ENCODE data around the gene GOLGA8N.
"Not testable (repeated sequence)": the region's sequence is repeated elsewhere in the genome, so short reads cannot be mapped to it uniquely, and the experiment has no call there.

GOLGA8N gene
- total RNA-seq, result 0 to 4.9 (median 0.63) reads per million in 9 experiments

DNA sequence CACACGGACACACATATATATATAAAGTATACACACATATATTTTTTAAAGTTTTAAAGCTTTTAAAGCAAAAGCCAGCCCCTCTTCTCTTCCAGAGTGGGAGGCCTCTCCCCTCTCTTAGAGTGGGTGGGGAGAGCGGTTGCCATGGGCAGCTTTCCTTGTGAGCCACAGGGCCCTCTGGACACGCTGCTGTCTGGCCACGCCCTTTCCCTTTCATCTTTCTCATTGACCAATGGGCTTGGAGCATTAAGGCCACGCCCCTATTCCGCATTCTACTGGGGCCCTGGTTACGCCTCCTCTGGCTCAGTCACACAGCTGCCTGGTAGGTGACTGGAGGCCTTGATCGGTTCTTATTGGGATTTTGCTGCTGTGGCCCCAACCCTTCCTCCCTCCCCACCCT lies at the start of gene GOLGA8N:
GOLGA8N (plus strand) TSS at position 306 of the 400 bp plus-strand sequence.
- not testable (repeated sequence) for H3K36me3 Mint-ChIP-seq (ENCODE audit: insufficient read depth); H3K9me3 Mint-ChIP-seq; H3K4me1 Mint-ChIP-seq (ENCODE audit: low read depth in 2 of 2); ATAC-seq (replicated peaks); H3K27ac Mint-ChIP-seq; H3K4me3 Mint-ChIP-seq; DNase-seq; H3K27me3 Mint-ChIP-seq

GRCh38 chr15:32543456-32543855 lies 49.8 kb upstream of the GOLGA8N start:
- not testable (repeated sequence) for ATAC-seq (replicated peaks); H3K4me1 Mint-ChIP-seq (ENCODE audit: low read depth in 2 of 2); DNase-seq; H3K9me3 Mint-ChIP-seq; H3K36me3 Mint-ChIP-seq (ENCODE audit: insufficient read depth); H3K27me3 Mint-ChIP-seq; H3K4me3 Mint-ChIP-seq; H3K27ac Mint-ChIP-seq

- H3K9me3 Mint-ChIP-seq; H3K27me3 Mint-ChIP-seq; H3K4me1 Mint-ChIP-seq (ENCODE audit: low read depth in 2 of 2); H3K36me3 Mint-ChIP-seq (ENCODE audit: insufficient read depth); H3K4me3 Mint-ChIP-seq; ATAC-seq (replicated peaks); DNase-seq; H3K27ac Mint-ChIP-seq: not testable (repeated sequence)
Measured at GRCh38 chr15:32545129-32545528, 48.1 kb upstream of the GOLGA8N start.

DNA sequence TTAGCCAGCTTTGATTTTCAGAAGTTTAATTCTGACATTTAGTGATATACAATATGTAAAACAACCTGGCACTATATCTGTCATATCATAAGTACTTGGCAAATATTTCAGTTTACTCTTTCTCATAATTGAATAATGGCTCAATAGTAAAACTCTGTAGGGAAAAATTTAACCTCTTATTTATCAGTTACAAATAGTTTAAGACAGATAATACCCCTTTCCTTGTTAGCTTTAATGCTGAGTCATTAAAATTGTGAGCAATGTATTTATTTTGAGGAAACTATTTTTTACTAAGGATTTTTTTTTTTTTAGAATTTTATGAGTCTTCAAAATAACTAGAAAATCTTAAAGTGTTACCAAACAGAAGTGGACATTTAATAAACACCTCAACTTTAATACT lies 38.7 kb upstream of the GOLGA8N start:
- not testable (repeated sequence) for H3K36me3 Mint-ChIP-seq (ENCODE audit: insufficient read depth); H3K4me3 Mint-ChIP-seq; H3K27ac Mint-ChIP-seq; H3K9me3 Mint-ChIP-seq; DNase-seq; ATAC-seq (replicated peaks); H3K27me3 Mint-ChIP-seq; H3K4me1 Mint-ChIP-seq (ENCODE audit: low read depth in 2 of 2)

DNA sequence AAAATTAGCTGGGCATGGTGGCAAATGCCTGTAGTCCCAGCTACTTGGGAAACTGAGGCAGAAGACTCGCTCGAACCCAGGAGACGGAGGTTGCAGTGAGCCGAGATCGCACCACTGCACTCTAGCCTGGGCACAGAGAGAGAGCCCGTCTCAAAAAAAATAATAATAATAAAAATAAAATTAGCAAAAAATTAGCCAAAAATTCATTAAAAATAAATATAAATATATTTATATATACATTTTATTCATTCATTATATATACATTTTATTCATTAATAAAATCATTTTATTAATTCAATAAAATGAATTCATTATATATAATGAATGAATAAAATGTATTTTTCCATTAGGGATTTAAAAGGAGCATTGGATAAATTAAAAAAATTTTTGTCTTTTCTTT lies 31.1 kb upstream of the GOLGA8N start:
- not testable (repeated sequence) for H3K27ac Mint-ChIP-seq; H3K27me3 Mint-ChIP-seq; ATAC-seq (replicated peaks); H3K4me1 Mint-ChIP-seq (ENCODE audit: low read depth in 2 of 2); H3K9me3 Mint-ChIP-seq; H3K36me3 Mint-ChIP-seq (ENCODE audit: insufficient read depth); DNase-seq; H3K4me3 Mint-ChIP-seq

- not testable (repeated sequence) for H3K27ac Mint-ChIP-seq; DNase-seq; H3K4me3 Mint-ChIP-seq; H3K4me1 Mint-ChIP-seq (ENCODE audit: low read depth in 2 of 2); H3K27me3 Mint-ChIP-seq; ATAC-seq (replicated peaks); H3K9me3 Mint-ChIP-seq; H3K36me3 Mint-ChIP-seq (ENCODE audit: insufficient read depth)
Measured at GRCh38 chr15:32568988-32569387, 24.3 kb upstream of the GOLGA8N start.

- ATAC-seq (replicated peaks); DNase-seq: not testable (repeated sequence)
- H3K27ac Mint-ChIP-seq, result peak overlapping the region; percentile 44 to 62
Measured at GRCh38 chr15:32578482-32578881, 14.8 kb upstream of the GOLGA8N start.

GRCh38 chr15:32585844-32586243 lies 7.4 kb upstream of the GOLGA8N start:
- H3K4me1 Mint-ChIP-seq (ENCODE audit: low read depth in 2 of 2); H3K27ac Mint-ChIP-seq; H3K27me3 Mint-ChIP-seq; H3K9me3 Mint-ChIP-seq; H3K4me3 Mint-ChIP-seq; ATAC-seq (replicated peaks); DNase-seq; H3K36me3 Mint-ChIP-seq (ENCODE audit: insufficient read depth): not testable (repeated sequence)

More at GRCh38 chr15:32578482-32578881, 14.8 kb upstream of the GOLGA8N start:
- not testable (repeated sequence) for H3K4me1 Mint-ChIP-seq (ENCODE audit: low read depth in 2 of 2); H3K27me3 Mint-ChIP-seq; H3K36me3 Mint-ChIP-seq (ENCODE audit: insufficient read depth); H3K9me3 Mint-ChIP-seq
- peak overlapping the region; percentile 49 to 63 for H3K4me3 Mint-ChIP-seq

GRCh38 chr15:32609518-32609917 lies 16.3 kb downstream of the GOLGA8N start:
- H3K9me3 Mint-ChIP-seq; H3K4me3 Mint-ChIP-seq; ATAC-seq (replicated peaks): not testable (repeated sequence)

DNA sequence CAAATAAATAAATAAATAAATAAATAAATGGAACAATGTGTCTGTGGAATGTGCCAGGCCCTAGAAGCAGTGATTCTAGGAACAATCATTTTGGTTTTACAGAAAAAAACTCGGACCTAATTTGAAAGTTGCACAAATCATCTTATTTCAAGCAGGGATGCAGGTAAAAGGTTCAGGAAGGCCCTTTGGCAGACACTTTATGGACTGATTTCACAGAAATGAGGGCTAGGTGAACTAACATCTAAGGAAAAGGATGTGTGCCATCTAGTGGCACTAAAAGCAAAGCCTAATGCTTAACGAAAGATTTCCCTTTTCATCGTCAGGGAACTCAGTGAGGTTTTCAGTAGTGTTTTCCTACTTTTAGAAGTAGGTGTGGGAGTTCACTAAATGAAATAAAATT lies 17.5 kb downstream of the GOLGA8N start:
- not testable (repeated sequence) for H3K36me3 Mint-ChIP-seq (ENCODE audit: insufficient read depth); ATAC-seq (replicated peaks); H3K4me3 Mint-ChIP-seq; H3K4me1 Mint-ChIP-seq (ENCODE audit: low read depth in 2 of 2); H3K27ac Mint-ChIP-seq; H3K27me3 Mint-ChIP-seq; H3K9me3 Mint-ChIP-seq
- peak in 1 of 3 experiments; percentile 2 for DNase-seq

More at GRCh38 chr15:32609518-32609917, 16.3 kb downstream of the GOLGA8N start:
- not testable (repeated sequence) for DNase-seq; H3K27ac Mint-ChIP-seq; H3K36me3 Mint-ChIP-seq (ENCODE audit: insufficient read depth); H3K27me3 Mint-ChIP-seq; H3K4me1 Mint-ChIP-seq (ENCODE audit: low read depth in 2 of 2)

GRCh38 chr15:32614712-32615050 lies 21.4 kb downstream of the GOLGA8N start:
- ATAC-seq (replicated peaks), result peak; percentile 5
- Mint-ChIP-seq H3K4me1 (ENCODE audit: low read depth in 2 of 2) (peaks cover 9 to 19% of the 10 kb centered on the region in 2 donors), H3K36me3 (ENCODE audit: insufficient read depth) (peaks cover 14% of the 10 kb centered on the region), H3K27ac (peak overlapping the region; percentile 83 to 97), H3K4me3 (peak overlapping the region; percentile 90 to 92)
- not testable (repeated sequence) for H3K9me3 Mint-ChIP-seq, H3K27me3 Mint-ChIP-seq, DNase-seq

- H3K9me3 Mint-ChIP-seq, H3K27me3 Mint-ChIP-seq: not testable (repeated sequence)
- H3K4me1 Mint-ChIP-seq (ENCODE audit: low read depth in 2 of 2), result peaks cover 9 to 19% of the 10 kb centered on the region in 2 donors
- peak; percentile 81 to 88 (median 83) for DNase-seq
- peak within 1 kb of the TSS; percentile 90 to 92 for H3K4me3 Mint-ChIP-seq
- H3K36me3 Mint-ChIP-seq (ENCODE audit: insufficient read depth), result peaks cover 14% of the 10 kb centered on the region
- peak within 1 kb of the TSS; percentile 83 to 97 for H3K27ac Mint-ChIP-seq
- ATAC-seq (replicated peaks), result peak; percentile 83
Measured at GRCh38 chr15:32615051-32615870, 22.0 kb downstream of the GOLGA8N start, which contains the start of gene ARHGAP11A. Gene ARHGAP11A, plus strand, starts transcription at chr15:32615504. Its CDS starts 708 bp downstream, at chr15:32616212.

DNA sequence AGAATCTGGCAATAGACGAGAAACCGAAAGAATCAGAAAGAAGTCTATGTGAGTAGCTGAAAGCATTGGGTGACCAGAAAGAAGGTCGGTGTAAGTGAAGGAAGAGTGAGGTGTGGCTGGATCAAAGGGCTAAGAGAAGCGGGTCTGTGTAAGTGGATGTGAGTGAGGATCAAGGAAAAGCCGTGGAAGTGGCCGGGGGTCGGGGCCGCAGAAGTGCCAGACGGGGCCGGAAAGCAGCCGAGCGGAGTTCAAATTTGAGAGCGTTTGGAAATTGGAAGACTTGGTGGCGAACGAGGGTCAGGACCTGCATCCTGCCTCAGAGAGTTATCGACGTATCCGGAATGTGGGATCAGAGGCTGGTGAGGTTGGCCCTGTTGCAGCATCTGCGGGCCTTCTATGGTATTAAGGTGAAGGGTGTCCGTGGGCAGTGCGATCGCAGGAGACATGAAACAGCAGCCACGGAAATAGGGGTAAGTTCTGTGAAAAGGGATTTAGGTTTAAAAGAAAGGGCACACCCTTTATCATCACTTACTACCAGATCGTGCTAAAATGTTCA lies 22.7 kb downstream of the GOLGA8N start:
- H3K4me1 Mint-ChIP-seq (ENCODE audit: low read depth in 2 of 2), result peaks cover 9 to 19% of the 10 kb centered on the region in 2 donors
- peak overlapping the region; percentile 90 to 92 for H3K4me3 Mint-ChIP-seq
- peaks cover 14% of the 10 kb centered on the region for H3K36me3 Mint-ChIP-seq (ENCODE audit: insufficient read depth)
- not testable (repeated sequence) for H3K27me3 Mint-ChIP-seq, H3K9me3 Mint-ChIP-seq
- H3K27ac Mint-ChIP-seq, result peak overlapping the region; percentile 83 to 97
- peak; percentile 19 for ATAC-seq (replicated peaks)
- peak in 2 of 3 experiments; percentile 5 to 14 for DNase-seq

DNA sequence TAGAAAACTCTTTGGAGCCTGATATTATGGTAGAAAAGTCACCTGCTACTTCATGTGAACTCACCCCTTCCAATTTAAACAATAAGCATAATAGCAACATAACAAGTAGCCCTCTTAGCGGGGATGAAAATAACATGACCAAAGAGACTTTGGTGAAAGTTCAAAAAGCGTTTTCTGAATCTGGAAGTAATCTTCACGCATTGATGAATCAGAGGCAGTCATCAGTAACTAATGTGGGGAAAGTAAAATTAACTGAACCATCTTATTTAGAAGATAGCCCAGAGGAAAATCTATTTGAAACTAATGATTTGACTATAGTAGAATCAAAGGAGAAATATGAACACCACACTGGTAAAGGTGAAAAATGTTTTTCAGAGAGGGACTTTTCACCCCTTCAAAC lies 43.2 kb downstream of the GOLGA8N start:
- ATAC-seq (replicated peaks), result no peak
- Mint-ChIP-seq H3K36me3 (ENCODE audit: insufficient read depth) (no peaks in the 10 kb centered on the region), H3K27ac (no peak overlapping the region)

More for the DNA sequence above, 43.2 kb downstream of the GOLGA8N start:
- Mint-ChIP-seq H3K4me1 (ENCODE audit: low read depth in 2 of 2) (no peaks in the 10 kb centered on the region), H3K4me3 (no peak overlapping the region), H3K27me3 (no peaks in the 10 kb centered on the region), H3K9me3 (no peaks in the 10 kb centered on the region)
- DNase-seq, result no peak

All from effector memory CD8-positive, alpha-beta T cell (primary cell).